ENCODE data around the gene VPS13A. TPM values are rescaled to one million over a fixed set of nuclear protein-coding genes. Genes with fewer than 3 reads are reported as not detected.

VPS13A gene
- total RNA-seq, 2 experiments from 2014 or later: 46.5 to 54.2 TPM

- no peak for DNase-seq
- no peaks in the 10 kb centered on the region for H3K27me3 Mint-ChIP-seq
- H3K9me3 Mint-ChIP-seq: peaks cover 9% of the 10 kb centered on the region
- ATAC-seq (ENCODE audit: low read depth): no peak
- no peaks in the 10 kb centered on the region for H3K4me1 Mint-ChIP-seq
- no peak overlapping the region for H3K27ac Mint-ChIP-seq
- POLR2A ChIA-PET: no interaction called here
- no peak overlapping the region for H3K4me3 Mint-ChIP-seq
- H3K36me3 Mint-ChIP-seq: peaks cover 45% of the 10 kb centered on the region
Measured at GRCh38 chr9:77284616-77285015, 107.3 kb downstream of the VPS13A start.

DNA sequence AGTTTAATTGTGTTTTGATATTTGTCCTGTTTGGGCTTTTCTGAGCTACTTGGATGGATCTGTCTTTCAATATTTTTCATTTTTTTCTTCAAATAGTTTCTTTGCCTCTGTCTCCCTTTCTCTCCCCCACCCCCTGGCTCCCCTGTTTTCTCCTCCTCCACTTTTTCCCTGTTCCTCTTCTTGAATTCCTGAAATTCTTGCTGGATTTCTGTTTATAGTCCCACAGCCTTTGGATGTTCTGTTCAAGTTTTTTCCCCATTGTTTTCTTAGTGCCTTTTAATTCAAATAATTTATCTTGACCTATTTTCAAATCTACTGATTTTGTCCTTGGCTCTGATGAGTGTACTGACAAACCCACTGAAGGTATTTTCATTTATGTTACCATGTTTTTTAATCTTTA is 113.0 kb downstream of the VPS13A start:
- Mint-ChIP-seq H3K36me3 (peaks cover 43% of the 10 kb centered on the region), H3K9me3 (peaks cover 9% of the 10 kb centered on the region)

DNA sequence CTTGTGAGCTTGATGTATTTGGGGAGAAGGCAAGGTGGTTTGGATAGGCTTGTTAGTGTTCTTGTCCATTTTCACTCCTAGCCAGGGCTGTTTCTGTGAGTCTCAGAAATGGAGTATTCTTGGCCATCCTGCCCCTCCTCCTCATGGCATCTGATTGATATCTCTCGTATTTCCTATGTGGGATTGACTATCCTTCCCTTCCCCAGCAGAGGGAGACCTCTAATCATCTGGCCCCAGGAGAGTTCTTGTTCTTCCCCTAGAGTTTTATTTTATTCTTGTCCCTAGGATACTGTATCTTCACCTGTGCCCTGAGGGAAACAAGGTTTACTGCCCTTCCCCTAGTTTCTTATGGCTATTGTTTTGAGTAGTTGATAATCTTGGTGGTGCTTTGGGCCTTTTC is 114.4 kb downstream of the VPS13A start:
- H3K36me3 Mint-ChIP-seq: peaks cover 30% of the 10 kb centered on the region

More for the DNA sequence above, 113.0 kb downstream of the VPS13A start:
- no peak for ATAC-seq (ENCODE audit: low read depth)
- POLR2A ChIA-PET: no interaction called here
- H3K27ac Mint-ChIP-seq: no peak overlapping the region
- no peak for DNase-seq
- peaks cover 4% of the 10 kb centered on the region for H3K4me1 Mint-ChIP-seq
- no peaks in the 10 kb centered on the region for H3K27me3 Mint-ChIP-seq
- no peak overlapping the region for H3K4me3 Mint-ChIP-seq

GRCh38 chr9:77293949-77294348 is 116.6 kb downstream of the VPS13A start:
- Mint-ChIP-seq H3K4me3 (no peak overlapping the region), H3K4me1 (peaks cover 4% of the 10 kb centered on the region), H3K27me3 (no peaks in the 10 kb centered on the region), H3K9me3 (peaks cover 3% of the 10 kb centered on the region), H3K27ac (no peak overlapping the region), H3K36me3 (peaks cover 16% of the 10 kb centered on the region)
- ATAC-seq (ENCODE audit: low read depth) (no peak), DNase-seq (no peak)
- POLR2A ChIA-PET: no interaction called here

More for the DNA sequence above, 114.4 kb downstream of the VPS13A start:
- no peak for ATAC-seq (ENCODE audit: low read depth)
- Mint-ChIP-seq H3K4me3 (no peak overlapping the region), H3K4me1 (peaks cover 4% of the 10 kb centered on the region), H3K27ac (no peak overlapping the region), H3K27me3 (no peaks in the 10 kb centered on the region), H3K9me3 (peaks cover 6% of the 10 kb centered on the region)
- POLR2A ChIA-PET: no interaction called here
- DNase-seq: no peak

DNA sequence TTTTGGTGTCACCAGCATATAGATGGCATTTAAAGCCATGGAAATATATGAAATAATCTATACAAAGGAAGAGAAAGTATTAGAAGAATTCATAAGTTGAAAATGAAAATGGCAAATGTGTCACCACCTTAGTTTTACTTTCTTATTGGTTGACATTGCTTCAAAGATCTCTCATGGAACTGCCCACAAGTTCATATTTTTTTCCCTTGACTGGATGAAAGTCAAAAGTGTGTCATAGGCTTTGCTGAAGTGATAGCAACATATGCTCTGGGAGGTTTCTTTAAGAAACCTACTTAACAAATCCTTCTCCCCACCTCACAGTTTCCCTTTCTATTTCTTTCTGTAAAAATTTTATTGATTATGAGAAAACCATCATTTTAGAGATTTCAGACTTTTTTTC is 127.2 kb downstream of the VPS13A start:
- DNase-seq (no peak), ATAC-seq (ENCODE audit: low read depth) (no peak)
- Mint-ChIP-seq H3K27ac (no peak overlapping the region), H3K9me3 (peaks cover 2% of the 10 kb centered on the region), H3K4me1 (peaks cover 4% of the 10 kb centered on the region), H3K4me3 (no peak overlapping the region), H3K36me3 (peaks cover 33% of the 10 kb centered on the region), H3K27me3 (no peaks in the 10 kb centered on the region)
- POLR2A ChIA-PET: no interaction called here

GRCh38 chr9:77305622-77306400 is 128.5 kb downstream of the VPS13A start:
- no peaks in the 10 kb centered on the region for H3K9me3 Mint-ChIP-seq
- H3K27me3 Mint-ChIP-seq: no peaks in the 10 kb centered on the region
- peaks cover 4% of the 10 kb centered on the region for H3K4me1 Mint-ChIP-seq
- ATAC-seq (ENCODE audit: low read depth) (no peak), DNase-seq (no peak)
- peaks cover 30% of the 10 kb centered on the region for H3K36me3 Mint-ChIP-seq
- POLR2A ChIA-PET: no interaction called here
- no peak overlapping the region for H3K27ac Mint-ChIP-seq
- H3K4me3 Mint-ChIP-seq: no peak overlapping the region

DNA sequence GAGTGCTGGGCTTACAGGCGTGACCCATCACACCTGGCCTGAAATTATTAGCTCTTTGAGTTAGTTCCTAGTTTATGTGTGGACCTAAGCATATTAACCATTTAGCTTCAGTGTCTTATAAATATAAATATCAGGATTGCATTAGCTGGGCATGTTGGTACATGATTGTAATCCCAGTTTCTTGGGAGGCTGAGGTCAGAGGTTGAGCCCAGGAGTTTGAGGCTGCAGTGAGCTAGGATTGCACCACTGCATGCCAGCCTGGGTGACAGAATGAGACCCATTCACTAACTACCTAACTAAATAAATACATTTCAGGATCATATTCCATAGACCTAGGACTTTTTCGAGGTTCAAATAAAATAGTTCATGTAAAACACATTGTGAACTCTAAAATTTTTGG is 129.8 kb downstream of the VPS13A start:
- ATAC-seq (ENCODE audit: low read depth): no peak
- H3K27ac Mint-ChIP-seq: no peak overlapping the region
- POLR2A ChIA-PET: no interaction called here
- no peak overlapping the region for H3K4me3 Mint-ChIP-seq
- peaks cover 32% of the 10 kb centered on the region for H3K36me3 Mint-ChIP-seq
- H3K27me3 Mint-ChIP-seq: no peaks in the 10 kb centered on the region
- H3K9me3 Mint-ChIP-seq: no peaks in the 10 kb centered on the region
- no peak for DNase-seq
- H3K4me1 Mint-ChIP-seq: peaks cover 4% of the 10 kb centered on the region

- no peak overlapping the region for H3K27ac Mint-ChIP-seq
- POLR2A ChIA-PET: no interaction called here
- no peaks in the 10 kb centered on the region for H3K4me1 Mint-ChIP-seq
- peaks cover 24% of the 10 kb centered on the region for H3K36me3 Mint-ChIP-seq
- DNase-seq: no peak
- H3K27me3 Mint-ChIP-seq: no peaks in the 10 kb centered on the region
- H3K4me3 Mint-ChIP-seq: no peak overlapping the region
- H3K9me3 Mint-ChIP-seq: no peaks in the 10 kb centered on the region
- ATAC-seq (ENCODE audit: low read depth): no peak
Measured at GRCh38 chr9:77316058-77316457, 138.7 kb downstream of the VPS13A start.

DNA sequence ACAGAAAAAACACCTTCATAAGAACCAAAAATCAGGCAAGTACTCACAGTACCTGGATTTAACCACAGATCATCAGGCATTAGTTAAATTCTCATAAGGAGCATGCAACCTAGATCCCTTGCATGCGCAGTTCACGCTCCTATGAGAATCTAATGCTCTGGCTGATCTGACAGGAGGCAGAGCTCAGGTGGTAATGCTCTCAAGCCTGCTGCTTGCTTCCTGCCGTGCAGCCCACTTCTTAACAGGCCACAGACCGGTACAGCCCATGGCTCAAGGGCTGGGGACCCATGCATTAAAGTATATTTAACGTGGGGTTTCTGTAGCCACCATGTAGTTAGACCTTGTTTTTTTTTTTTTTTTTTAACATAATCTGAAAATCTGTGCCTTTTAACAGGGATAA is 147.7 kb downstream of the VPS13A start:
- no peak for ATAC-seq (ENCODE audit: low read depth)
- Mint-ChIP-seq H3K36me3 (peaks cover 40% of the 10 kb centered on the region), H3K4me3 (no peak overlapping the region)

GRCh38 chr9:77328102-77328501 is 150.8 kb downstream of the VPS13A start:
- DNase-seq (no peak), ATAC-seq (ENCODE audit: low read depth) (no peak)
- no peak overlapping the region for H3K27ac Mint-ChIP-seq
- no peaks in the 10 kb centered on the region for H3K27me3 Mint-ChIP-seq
- H3K36me3 Mint-ChIP-seq: peaks cover 29% of the 10 kb centered on the region
- H3K4me1 Mint-ChIP-seq: peaks cover 7% of the 10 kb centered on the region
- no peaks in the 10 kb centered on the region for H3K9me3 Mint-ChIP-seq
- POLR2A ChIA-PET: no interaction called here
- H3K4me3 Mint-ChIP-seq: no peak overlapping the region

More for the DNA sequence above, 147.7 kb downstream of the VPS13A start:
- Mint-ChIP-seq H3K9me3 (no peaks in the 10 kb centered on the region), H3K27ac (no peak overlapping the region), H3K4me1 (peaks cover 7% of the 10 kb centered on the region), H3K27me3 (no peaks in the 10 kb centered on the region)
- DNase-seq: no peak
- POLR2A ChIA-PET: no interaction called here

GRCh38 chr9:77370064-77370463 is 192.7 kb downstream of the VPS13A start:
- no peaks in the 10 kb centered on the region for H3K27me3 Mint-ChIP-seq
- no peak overlapping the region for H3K27ac Mint-ChIP-seq
- POLR2A ChIA-PET: no interaction called here
- ATAC-seq (ENCODE audit: low read depth): no peak
- peaks cover 30% of the 10 kb centered on the region for H3K36me3 Mint-ChIP-seq
- no peak for DNase-seq
- H3K4me1 Mint-ChIP-seq: no peaks in the 10 kb centered on the region
- H3K4me3 Mint-ChIP-seq: no peak overlapping the region
- no peaks in the 10 kb centered on the region for H3K9me3 Mint-ChIP-seq

DNA sequence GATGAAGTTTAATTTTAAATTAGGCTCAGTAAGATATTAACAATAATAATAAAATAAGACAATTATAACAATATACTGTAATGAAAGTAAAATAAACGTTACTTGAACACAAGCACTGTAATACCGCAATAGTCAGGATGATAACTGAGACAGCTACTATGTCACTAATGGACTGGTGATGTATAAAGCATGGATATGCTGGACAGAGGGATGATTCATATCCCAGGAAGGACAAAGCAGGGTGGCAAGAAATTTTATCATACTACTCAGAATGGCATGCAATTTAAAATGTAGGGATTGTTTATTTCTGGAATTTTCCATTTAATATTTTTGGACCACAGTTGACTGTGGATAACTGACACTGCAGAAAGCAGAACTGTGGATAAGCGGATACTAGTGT is 196.9 kb downstream of the VPS13A start:
- POLR2A ChIA-PET: no interaction called here
- Mint-ChIP-seq H3K4me1 (no peaks in the 10 kb centered on the region), H3K9me3 (no peaks in the 10 kb centered on the region), H3K27ac (no peak overlapping the region), H3K36me3 (peaks cover 27% of the 10 kb centered on the region), H3K4me3 (no peak overlapping the region), H3K27me3 (no peaks in the 10 kb centered on the region)
- ATAC-seq (ENCODE audit: low read depth) (no peak), DNase-seq (no peak)

DNA sequence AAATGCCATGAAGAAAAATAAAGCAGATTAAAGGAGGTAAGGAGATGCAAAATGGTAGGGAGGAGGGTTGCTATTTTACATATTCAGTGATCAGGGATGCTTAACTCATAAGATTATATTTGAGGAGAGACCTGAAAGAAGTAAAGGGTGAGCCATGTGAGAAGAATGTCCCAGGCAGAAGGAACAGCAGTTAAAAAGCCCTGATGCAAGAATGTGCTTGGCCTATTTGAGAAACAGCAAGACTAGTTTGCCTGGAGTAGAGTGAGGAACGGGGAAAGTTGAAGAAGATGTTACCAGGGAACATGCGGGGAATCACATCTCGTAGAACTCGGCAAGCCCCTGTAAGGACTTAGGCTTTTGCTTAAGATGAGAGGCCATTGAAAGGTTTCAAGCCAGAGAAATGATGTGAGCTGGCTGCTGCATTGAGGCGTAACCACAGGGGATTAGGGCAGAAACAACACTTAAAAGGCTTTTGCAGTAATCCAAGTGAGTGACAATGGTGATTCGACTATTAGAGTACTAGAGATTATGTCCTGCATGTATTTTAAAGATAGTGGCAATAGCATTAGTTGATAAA is 198.7 kb downstream of the VPS13A start:
- H3K27me3 Mint-ChIP-seq: no peaks in the 10 kb centered on the region
- DNase-seq (no peak), ATAC-seq (ENCODE audit: low read depth) (no peak)
- H3K4me3 Mint-ChIP-seq: no peak overlapping the region
- no peak overlapping the region for H3K27ac Mint-ChIP-seq
- POLR2A ChIA-PET: no interaction called here
- no peaks in the 10 kb centered on the region for H3K4me1 Mint-ChIP-seq
- peaks cover 16% of the 10 kb centered on the region for H3K36me3 Mint-ChIP-seq
- H3K9me3 Mint-ChIP-seq: no peaks in the 10 kb centered on the region

GRCh38 chr9:77384406-77384805 is 207.1 kb downstream of the VPS13A start:
- Mint-ChIP-seq H3K27ac (no peak overlapping the region), H3K4me1 (no peaks in the 10 kb centered on the region), H3K4me3 (no peak overlapping the region), H3K36me3 (peaks cover 12% of the 10 kb centered on the region), H3K27me3 (no peaks in the 10 kb centered on the region), H3K9me3 (no peaks in the 10 kb centered on the region)
- POLR2A ChIA-PET: no interaction called here
- DNase-seq (no peak), ATAC-seq (ENCODE audit: low read depth) (no peak)
